ENCODE data around the gene THAP4.
"Not testable (repeated sequence)": the region's sequence is repeated elsewhere in the genome, so short reads cannot be mapped to it uniquely, and the experiment has no call there.

THAP4 gene

DNA sequence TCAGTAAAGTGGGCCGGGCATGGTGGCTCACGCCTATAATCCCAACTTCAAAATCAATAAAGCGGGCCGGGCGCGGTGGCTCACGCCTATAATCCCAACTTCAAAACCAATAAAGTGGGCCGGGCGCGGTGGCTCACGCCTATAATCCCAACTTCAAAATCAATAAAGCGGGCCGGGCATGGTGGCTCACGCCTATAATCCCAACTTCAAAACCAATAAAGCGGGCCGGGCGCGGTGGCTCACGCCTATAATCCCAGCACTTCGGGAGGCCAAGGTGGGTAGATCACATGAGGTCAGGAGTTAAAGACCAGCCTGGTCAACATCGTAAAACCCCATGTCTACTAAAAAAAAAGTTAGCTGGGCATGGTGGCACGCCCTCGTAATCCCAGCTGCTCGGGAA is 25.8 kb upstream of the THAP4 start:
- not testable (repeated sequence) for DNase-seq

- DNase-seq, result no peak
Measured at GRCh38 chr2:241660593-241661213, 23.7 kb upstream of the THAP4 start.

- DNase-seq, result peak; percentile 1
Measured at GRCh38 chr2:241659150-241659739, 22.3 kb upstream of the THAP4 start.

DNA sequence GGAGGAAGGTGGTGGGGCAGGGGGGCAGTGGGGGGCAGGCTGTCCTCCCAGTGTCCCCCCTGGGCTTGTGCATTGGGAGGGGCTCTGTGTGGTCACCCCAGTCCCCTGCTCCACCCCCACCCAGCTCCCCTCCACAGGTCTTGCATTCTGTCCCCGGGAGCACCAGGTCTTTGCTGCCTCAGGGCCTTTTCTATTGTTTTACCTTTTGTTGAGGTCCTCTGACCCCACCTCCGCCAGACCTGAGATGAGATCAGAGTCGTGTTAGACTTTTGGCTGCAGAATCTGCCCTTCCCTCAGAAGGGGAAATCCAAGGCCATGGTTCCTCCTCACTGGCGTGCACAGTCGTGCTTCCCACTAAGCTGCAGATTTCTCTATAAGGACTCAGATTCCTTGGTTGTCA is 21.3 kb upstream of the THAP4 start:
- DNase-seq, result no peak

GRCh38 chr2:241657786-241658254 is 20.9 kb upstream of the THAP4 start:
- no peak for DNase-seq

DNA sequence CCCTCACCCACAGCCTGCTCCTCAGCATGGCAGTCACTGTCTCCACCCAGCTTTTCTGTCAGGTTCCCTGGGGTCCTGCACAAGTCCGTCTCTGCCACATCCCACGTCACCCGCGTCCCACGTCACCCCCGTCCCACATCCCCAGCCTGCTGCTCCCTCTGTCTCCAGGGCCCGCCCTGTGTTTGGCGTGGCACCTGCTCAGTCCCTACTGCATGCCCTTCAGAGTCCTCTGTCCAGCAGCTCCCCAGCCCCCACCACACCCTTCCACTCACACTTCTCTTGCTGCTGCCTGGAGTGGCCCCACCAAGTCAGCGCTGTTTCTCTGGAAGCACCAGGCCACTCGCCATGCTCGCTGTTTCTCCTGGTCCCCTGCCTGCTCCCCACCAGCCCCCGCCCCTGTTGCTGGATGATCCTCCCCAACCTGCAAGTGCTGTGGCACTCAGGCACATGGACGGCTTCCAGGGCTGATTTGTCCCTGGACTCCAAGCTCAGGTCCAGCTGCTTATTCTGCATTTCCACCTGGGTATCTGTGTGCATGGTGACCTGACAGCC is 19.3 kb upstream of the THAP4 start:
- DNase-seq, result no peak

DNA sequence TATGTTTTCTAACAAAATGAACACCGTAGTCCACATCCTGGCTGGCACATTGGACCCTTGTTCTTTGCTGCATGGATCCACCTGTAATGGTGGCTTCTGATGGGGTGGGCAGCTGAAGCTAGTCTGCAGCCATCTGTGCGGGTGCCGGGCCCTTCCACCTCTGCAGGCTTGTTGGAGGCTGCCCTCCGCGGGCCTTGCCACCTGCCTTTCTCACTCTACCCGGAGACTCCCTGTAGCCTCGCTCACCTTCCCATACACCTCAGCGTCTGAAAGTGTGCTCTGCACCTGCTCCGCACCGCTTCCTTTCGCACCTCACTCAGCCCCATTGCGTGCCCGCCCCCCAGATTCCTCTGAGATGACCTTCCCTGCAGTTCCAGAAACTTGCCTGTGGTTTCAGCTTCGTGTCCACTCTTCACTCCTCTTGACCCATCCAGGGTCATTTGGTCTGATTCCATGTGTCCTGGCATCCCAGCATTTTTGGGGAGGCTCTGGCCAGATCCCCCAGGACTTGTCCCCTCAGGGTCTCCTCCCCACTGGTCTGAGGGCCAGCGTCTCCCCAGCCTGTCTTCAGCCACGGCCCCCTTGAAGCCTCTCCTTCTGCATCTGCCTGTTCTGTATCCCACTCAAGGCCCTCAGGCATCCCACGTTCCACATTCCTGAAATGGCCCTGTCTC is 18.7 kb upstream of the THAP4 start:
- DNase-seq, result no peak

DNA sequence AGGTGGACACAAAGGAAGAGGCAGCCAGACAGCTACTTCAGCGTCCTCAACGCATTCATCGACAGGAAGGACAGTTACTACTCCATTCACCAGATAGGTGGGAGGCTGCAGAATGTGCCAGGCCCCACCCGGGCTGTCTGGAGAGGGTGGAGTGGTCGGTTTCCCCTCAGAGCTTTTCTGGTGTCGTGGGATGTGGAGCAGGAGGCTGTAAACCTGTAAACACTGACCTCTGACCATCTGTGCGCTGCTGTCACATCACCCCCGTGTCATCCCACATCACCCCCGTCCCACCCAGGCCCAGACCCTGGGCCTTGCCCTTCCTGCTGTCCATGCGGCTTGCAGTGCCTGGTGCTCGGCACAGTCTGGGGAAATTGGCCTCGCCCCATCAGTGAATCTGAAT is 17.6 kb upstream of the THAP4 start:
- no peak for DNase-seq

DNA sequence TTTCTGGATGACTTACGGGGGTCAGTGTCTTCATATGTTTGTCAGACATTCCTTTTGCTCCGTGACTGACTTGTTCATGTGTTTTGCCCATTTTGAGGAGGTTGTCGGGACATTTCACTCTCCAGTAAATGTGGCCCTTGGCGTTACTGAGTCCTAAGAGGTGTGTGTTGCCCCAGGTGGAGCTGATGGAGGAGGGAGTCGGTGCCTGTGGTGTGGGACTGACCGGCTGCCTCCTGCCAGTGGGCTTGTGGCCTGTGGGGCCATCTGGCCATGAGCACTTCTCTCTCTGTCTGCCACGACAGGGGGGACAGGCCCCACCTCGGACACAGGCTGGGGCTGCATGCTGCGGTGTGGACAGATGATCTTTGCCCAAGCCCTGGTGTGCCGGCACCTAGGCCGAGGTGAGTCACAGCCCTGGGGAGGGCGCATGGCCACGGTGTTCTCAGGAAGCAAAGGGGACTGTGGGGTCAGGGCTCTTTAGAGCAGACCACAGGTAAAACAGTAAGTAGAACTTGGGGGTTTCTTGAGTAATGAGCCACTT is 16.3 kb upstream of the THAP4 start:
- no peak for DNase-seq

DNA sequence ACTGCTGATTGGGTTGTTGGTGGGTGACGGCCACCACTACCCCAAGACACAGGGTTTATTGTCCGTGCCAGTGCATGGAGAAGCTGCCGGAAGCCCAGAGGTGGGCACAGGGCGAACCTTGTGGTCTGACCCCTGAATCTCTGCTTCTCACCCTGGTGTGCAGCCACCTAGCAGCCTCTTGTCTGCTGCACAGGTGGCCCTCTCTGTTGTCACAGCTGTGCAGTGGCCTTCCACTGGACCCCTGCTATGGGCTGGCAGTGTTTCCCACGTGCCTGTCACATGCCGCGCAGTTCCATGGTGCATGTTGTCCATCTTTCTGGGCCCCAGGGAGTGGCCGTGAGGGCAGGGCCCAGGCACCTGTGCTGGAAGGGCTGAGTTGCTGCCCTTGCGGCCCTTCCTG is 15.8 kb upstream of the THAP4 start:
- DNase-seq, result no peak

DNA sequence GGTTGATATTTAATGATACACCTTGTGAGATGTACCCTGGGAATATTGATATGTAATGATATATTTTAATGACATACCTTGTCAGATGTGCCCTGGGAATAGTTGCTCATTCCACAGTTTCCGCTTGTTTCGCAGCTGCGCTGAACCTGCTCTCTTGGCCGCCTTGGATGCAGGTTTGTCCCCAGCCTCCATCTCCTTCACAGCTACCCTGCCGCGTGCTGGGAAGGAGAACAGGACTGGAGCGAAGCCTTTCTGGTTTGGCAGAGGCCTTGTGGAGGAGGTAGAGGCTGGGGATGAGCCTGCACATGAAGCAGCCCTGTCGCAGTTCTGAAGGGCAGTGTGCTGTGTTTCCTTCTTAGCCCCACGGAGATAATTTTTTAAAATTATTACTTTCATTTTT is 15.2 kb upstream of the THAP4 start:
- no peak for DNase-seq

DNA sequence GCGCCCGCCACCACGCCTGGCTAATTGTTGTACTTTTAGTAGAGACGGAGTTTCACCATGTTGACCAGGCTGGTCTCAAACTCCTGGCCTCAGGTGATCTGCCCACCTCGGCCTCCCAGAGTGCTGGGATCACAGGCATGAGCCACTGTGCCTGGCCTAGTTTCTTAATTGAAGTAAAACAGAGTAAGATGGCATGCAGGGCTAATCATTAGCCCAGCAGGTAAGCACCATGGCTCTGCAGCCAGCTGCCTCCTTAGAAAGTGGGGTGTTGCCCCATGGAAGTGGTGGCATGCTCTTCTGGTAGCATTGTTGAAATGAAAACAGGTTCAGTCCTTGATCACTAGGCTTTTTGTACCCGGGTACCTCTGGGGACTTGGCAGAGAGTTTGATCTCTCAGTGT is 13.0 kb upstream of the THAP4 start:
- DNase-seq, result no peak

DNA sequence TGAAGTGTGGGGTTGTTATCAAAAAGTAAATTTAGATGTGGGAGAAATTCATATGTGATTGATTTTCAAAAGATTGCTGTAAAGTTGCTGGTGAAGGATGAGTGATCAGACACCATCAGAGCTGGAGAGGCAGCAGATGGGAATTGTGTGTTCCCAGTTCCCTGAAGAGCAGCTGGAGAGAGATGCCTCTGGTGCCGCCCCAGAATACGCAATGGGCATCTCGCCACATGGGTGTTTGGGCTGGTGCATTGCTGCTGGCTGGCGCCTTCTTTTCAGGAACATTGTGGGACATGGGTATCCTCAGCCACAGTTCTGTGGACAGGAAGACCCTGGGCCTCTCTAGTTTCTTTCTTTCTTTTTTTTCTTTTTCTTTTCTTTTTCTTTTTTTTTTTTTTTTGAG is 12.4 kb upstream of the THAP4 start:
- DNase-seq, result no peak

- no peak for DNase-seq
Measured at GRCh38 chr2:241648453-241648852, 11.5 kb upstream of the THAP4 start.

- no peak for DNase-seq
Measured at GRCh38 chr2:241645915-241646645, 9.1 kb upstream of the THAP4 start.

GRCh38 chr2:241645056-241645914 is 8.3 kb upstream of the THAP4 start:
- DNase-seq, result no peak

DNA sequence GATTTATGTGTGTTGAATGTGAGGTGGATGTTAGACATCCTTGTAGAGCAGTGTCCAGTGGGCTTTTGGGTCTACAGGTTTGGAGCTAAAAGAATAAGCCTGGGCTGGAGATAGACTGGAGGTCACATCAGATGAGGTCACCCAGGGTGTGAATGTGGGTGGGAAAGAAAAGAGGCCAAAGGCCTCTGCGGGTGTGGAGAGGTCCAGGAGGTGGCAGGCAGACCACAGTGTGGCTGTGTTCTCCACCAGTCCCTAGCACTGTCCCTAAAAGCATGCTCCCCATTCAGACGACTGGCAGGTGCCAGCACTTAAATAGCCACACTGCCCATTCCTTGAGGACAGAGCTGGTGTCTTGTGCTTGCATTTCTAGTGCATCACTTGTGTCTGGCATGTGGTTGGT is 4.7 kb upstream of the THAP4 start:
- DNase-seq, result no peak

GRCh38 chr2:241640165-241640795 is 3.3 kb upstream of the THAP4 start:
- no peak for DNase-seq

DNA sequence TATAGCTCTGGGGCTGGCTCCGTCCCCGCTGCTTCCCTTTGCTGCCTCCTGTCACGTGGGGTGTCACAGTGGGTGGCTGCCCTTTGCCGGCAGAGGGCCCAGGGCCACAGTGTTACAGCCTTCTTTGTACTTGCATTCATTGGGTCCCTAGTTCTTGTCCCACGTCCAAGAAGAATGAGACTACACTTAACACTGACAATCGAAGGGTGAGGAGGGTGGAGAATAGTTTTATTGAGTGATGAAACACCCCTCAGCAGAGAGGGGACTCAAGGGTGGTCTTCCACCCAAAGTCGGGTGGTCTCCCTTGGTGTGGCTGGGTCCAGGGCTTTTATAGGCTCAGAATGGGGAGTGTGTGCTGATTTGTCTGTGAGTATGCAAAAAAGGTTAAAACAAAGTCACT is 2.4 kb upstream of the THAP4 start:
- no peak for DNase-seq

GRCh38 chr2:241638940-241639339 is 2.0 kb upstream of the THAP4 start:
- no peak for DNase-seq

DNA sequence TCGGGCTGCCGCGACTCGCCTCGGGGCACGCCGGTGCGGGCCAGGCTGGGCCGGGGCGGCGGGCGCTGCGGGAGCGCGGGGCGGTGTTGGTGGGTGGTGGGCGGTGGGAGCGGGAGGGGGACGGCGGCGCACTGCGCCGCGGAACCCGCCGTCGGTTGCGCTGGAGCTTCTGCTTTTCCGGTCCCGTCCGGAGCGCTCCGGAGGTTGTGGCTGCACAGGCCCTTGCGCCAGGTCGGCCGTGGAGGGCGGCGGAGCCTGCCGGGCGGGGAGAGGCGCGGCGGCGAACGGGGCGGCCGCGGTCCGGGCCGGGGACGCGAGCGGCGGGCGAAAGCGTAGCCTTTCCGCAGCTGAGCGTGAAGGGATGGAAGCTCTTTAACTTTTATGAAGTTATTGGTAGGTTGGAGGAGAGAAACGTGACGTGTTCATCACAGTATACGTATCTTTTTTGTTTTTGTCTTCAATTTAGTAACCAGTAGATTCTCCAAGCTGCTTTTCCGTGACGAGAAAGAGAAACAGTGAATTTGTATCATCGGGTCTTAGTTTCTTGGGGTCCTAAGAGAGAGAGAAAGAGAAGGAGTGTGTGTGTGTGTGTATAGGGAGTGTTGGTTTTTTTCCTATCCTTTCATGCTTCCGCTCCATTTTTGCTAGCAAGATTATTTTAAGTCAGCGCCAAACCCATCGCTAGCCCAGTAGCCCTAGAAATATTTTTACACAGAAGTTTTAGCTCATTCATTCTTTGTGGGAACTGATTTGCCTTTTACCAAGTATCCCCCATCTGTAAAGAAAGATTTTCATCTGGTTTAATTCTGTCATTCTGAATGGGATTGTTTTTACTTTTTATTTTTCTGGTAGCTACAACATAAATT is 1.1 kb upstream of the THAP4 start:
- DNase-seq, result no peak

Data from DMS153 (cell line).